ENCODE data around the gene SMAD7.
"Not testable (repeated sequence)": the region's sequence is repeated elsewhere in the genome, so short reads cannot be mapped to it uniquely, and the experiment has no call there.

Gene SMAD7

DNA sequence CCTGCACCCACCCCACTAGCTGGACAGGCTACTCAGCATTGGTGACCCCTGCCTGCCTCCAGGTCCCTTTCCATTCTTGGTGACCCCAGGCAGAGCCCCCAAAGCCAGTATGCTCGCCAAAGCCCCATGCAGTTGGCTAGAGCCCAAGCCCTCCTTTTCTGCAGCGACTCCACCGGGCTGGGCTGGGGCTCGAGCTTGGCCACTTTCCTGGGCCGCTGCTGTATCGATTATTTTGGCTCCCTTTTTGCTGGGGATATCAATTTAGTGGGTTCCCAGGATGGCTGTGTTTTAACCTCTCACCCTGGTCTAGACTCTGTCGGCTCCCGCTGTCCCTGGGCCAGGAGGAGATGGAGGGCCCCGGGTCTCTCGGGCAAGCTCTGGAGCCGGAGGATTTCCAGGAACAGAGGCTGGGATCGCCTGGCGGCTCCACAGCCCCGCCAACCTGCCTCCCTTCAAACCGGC is 76.0 kb downstream of the SMAD7 start:
- no peak for DNase-seq

DNA sequence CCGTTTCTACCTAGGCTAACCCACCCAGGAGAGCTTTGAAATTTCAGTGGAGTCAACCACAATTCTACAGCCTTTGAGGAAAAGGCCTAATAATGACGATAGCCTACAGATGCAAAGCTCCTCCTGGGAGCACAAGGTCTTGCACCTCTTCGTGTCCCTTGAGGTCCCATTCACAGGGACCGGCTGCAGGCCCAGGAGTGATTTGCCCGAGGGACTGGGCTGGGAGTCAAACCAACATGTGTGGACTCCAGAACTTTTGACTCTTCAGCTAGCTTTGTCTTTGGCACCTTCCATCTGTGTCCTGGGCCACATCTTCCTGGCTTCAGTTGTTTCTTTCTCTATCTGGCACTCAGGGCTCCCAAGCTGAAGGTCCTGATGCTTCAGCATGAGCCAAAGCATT is 76.5 kb downstream of the SMAD7 start:
- no peak for DNase-seq

DNA sequence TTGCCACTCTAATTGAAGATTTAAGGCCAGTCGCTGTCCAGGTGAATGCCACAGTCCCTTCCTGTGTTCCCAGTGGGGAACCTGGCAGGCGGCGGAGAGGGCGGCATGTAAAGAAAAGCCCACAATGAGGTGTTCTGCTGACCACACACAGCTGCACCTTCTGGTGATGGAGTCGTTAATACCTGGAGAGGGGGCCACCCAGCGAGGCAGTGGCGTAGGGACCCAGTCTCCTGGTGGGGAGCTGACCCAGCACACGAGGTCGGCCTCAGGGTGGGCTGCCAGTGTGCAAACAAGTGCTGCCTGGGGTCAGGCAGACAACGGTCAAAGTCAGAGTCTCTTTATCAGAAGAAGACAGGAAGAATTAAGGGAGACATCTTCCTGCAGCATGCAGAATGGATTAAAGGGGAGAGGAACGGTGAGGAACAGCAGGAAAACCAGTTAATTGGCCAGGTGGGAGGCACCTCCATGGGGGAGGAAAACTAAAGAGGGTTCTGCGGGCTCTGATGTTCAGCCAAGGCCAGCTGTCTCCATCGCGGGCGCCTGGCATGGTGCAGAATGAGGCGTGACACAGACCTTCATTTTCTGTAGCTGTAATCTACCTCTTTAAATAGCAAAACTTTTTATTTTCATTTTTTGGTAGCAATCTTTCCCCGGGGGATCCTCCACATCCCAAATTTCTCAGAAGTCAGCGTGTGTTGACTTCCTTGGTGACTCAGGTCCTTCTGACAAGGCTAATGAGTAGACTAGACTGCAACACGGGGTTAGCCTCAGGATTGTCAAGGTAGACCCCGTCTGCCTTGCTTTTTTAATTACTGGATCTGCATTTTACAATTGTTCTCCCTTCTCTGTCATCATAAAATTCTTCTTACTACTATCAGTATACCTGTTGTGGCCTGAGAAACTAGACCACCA is 78.3 kb downstream of the SMAD7 start:
- DNase-seq = no peak

DNA sequence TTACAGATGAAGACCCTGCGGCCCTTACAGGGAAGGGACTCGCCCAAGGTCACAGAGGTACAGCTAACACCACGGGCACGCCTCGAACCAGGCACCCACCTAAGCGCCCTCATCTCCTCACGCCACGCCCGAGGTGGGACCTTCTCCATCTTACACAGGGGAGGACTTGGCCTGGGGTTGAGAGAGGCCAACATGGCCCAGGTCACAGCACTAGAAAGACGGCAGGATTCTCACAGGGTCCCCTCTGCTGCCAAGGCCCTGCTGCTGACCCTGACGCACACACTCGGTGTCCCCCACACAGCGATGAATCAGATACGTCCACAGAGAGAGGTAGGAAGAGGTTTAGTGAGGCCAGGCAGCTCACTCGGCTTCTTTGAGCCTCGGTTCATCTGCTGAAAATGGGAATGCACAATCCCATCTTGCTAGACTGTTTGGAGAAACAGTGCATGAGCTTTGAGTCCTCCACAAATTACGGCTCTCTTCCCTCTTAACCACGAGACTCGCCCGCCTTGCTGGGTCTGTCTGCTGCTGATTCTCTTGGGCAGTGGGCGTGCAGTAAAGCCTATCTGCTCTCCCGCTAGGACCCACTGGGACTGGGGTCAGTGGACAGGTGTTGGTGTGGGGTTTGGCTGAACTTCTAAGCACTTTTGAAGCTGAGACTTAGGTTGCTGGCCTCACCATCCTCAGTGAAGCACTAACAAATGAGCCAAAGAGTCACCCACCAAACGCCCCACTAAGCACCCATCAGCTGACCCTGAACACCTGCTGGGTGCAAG is 79.2 kb downstream of the SMAD7 start:
- DNase-seq = no peak

DNA sequence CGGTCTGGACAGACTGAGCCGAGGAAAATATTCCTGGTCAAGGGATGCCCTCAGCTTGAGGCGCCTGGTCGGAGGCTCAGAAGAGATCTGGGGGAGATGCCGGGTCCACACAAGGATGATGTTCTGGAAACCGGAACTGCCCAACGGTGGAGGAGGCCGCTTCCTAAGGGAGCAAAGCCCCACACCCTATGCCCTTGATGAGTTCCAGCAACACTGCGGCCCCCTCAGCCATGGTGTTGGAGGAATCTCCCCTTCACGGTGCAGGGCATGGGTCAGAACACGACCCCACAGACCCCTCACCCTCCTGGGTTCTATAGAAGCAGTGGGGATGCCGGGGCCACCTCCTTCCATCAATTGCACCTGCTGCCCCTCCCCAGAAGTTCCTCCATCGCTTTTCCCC is 79.8 kb downstream of the SMAD7 start:
- DNase-seq = not testable (repeated sequence)
